Ovary (tissue), 3 donors: Measurements from ENCODE around the gene KDM6A.

ENCODE experiments used
- EP300 ChIP-seq: sonication (generic); formaldehyde crosslinking; IDR thresholded peaks from one replicate; pipeline ENCODE4 v1.6.1; 2017; ENCODE audit warnings: antibody characterized with exemption
- POLR2A ChIP-seq: fragments of 450-650 bp; IDR thresholded peaks from one replicate; pipeline ENCODE4 v1.6.1; 2017; ENCODE audit warnings: antibody characterized with exemption, mild to moderate bottlenecking, moderate library complexity
- TF ChIP-seq, protein P1 (sequence below), 3 donors: fragments of 450-650 bp in 2 of 3; fragments of 200-600 bp in 1 of 3; IDR thresholded peaks; one replicate each; pipeline versions ENCODE4 v1.5.1 to v1.8.0; 2016 to 2022; ENCODE audit warnings: antibody characterized with exemption in 3 of 3, mild to moderate bottlenecking in 1 of 3
- donor health status: DM: no; HTN: no; CAD: no.

DNA sequence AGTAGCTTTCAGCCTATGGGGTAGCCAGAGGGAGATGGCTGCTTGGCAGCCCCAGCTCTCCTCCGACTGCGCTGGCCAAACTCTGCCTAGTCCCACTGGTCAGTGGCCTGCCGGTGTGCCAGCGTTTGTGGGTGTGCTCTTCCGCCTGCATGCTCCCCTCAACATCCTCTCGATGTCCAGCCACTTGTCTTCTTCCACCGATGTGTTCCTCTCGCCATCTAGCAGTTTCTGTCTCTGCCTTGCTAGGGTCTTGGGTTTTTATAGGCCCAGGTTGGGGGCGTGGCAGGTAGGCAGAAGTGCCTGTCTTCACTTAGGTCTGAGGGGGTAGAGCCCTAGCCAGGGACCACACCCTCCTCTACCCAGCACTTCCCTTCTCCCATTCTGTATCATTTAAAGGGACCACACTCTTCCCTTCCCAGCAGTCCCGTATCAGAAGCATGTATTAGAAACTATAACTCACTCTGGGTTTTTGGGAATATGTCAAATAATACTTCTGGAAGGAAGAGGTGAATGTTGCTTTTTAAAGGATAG is 124.4 kb downstream of the KDM6A start:
- TF ChIP-seq, protein P1, sequence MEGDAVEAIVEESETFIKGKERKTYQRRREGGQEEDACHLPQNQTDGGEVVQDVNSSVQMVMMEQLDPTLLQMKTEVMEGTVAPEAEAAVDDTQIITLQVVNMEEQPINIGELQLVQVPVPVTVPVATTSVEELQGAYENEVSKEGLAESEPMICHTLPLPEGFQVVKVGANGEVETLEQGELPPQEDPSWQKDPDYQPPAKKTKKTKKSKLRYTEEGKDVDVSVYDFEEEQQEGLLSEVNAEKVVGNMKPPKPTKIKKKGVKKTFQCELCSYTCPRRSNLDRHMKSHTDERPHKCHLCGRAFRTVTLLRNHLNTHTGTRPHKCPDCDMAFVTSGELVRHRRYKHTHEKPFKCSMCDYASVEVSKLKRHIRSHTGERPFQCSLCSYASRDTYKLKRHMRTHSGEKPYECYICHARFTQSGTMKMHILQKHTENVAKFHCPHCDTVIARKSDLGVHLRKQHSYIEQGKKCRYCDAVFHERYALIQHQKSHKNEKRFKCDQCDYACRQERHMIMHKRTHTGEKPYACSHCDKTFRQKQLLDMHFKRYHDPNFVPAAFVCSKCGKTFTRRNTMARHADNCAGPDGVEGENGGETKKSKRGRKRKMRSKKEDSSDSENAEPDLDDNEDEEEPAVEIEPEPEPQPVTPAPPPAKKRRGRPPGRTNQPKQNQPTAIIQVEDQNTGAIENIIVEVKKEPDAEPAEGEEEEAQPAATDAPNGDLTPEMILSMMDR (IDR thresholded peaks at IDR 0.05) = no peak
- no peak for TF ChIP-seq POLR2A
- TF ChIP-seq EP300 = no peak
